SH-SY5Y (cell line): ENCODE data around the gene CCDC171.

Experiments
- GATA2 ChIP-seq: IDR thresholded peaks from 2 replicates; pipeline ENCODE4 v1.6.1; 2011; ENCODE audit warnings: mild to moderate bottlenecking, low read depth, low read length
- GATA3 ChIP-seq: IDR thresholded peaks from 2 replicates; pipeline ENCODE4 v1.6.1; 2011; ENCODE audit warnings: low read depth, mild to moderate bottlenecking, low read length, moderate library complexity

The CCDC171 gene

DNA sequence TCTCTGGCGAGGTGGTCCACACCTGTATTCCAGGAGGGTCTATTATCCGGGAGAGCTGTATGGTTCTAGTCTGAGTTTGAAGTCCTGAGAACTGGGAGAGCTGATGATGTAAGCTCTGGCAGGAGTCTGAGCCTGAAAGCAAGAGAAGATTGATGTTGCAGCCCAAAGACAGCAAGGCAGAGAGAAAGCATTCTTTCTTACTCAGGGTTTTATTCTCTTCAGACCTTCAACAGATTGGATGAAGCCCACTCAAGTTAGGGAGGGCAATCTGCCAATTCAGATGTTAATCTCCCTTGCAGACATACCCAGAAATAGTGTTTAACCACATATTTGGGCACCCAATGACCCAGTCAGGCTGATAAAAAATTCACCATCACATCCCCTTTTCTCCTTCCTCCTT is 159.1 kb downstream of the CCDC171 start:
- TF ChIP-seq GATA3 (no peak), GATA2 (no peak)

DNA sequence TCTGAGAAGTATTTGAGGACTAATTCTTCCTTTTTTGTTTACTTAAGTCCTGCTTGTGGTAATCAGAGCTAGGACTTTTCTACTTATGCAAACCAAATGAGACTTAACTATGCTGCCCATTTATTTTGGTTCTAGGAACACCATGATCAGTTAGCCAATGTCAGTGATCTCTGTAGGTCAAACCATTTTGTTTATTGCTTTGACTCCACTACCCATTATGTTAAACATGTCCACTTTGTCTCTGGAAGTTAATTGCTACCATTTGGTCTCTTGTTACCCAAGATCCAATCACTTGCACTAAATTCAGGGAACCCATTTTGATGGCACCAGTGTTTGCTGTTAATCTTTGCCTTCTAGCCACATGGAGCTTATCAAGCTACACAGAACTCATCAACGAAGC is 161.9 kb downstream of the CCDC171 start:
- TF ChIP-seq GATA2 (no peak), GATA3 (no peak)

DNA sequence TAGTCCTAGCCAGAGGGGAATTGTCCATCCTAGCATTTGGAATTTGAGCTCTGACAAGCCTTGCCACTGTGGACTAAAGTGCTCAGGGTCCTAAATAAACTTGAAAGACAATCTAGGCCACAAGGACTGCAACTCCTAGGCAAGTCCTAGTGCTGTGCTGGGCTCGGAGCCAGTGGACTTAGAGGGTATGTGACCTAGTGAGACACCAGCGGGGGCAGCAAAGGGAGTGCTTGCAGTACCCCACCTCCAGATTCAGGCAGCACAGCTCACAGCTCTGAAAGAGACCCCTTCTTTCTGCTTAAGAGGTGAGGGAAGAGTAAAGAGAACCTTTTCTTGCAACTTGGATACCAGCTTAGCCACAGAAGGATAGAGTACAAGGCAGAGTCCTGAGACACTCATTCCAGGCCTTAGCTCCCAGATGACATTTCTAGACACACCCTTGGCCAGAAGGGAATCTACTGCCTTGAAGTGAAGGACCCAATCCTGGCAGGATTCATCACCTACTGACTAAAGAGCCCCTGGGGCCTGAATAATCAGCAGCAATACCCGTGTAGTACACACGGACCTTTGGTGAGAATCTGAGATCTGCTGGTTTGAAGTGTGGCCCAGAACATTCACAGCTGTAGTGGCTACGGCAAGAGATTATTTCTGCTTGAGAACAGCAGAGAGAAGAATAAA is 164.6 kb downstream of the CCDC171 start:
- TF ChIP-seq GATA2 (no peak), GATA3 (no peak)

DNA sequence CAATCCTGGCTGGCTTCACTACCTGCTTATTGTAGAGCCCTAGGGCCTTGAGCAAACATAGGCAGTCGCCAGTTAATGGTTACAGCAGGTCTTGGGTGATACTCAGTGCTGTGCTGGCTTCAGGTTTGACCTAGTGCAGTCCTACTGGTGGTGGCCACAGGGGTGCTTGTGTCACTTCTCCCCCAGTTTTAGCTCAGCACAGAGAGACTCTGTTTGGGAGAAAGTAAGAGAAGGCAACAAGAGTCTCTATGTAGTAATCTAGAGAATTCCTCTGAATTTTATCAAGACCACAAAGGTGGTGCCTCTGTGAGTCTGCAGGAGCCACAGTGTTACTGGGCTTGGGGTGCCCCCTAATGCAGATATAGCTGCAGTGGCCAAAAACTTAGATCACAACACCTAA is 165.6 kb downstream of the CCDC171 start:
- TF ChIP-seq GATA3 (no peak), GATA2 (no peak)

DNA sequence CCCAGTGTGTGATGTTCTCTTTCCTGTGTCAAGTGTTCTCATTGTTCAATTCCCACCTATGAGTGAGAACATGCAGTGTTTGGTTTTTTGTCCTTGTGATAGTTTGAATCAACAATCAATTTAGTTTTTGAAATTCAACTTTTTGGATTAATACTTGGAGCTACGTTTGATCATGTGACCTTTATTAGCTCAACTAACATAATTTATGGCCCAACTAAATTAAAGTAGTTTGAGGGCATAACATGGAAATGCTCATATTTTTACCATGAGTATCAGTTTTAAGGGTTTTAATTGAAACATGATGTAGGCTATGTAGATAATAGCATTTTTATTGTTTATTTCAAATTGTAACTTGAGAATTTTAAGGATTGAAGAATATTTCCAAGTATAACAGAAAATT is 168.0 kb downstream of the CCDC171 start:
- TF ChIP-seq GATA3 (no peak), GATA2 (no peak)

DNA sequence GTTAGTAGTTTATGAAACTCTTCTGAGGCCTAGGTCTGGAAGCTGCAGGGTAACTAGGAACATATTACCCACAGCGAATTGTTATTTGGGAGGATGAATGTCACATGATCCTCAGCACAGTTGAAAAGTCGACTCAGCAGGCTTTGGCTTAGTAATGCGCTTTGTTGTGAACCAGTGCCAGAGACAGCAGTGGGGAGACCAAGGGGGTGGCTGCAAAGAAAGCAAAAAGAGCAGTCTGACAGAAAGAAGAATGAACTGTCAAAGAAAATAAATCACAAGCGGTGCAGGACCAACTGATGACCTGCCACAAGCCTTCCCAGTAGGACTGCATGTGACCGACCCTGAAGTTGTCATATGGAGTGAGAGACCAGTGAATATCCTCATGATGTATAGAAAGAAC is 170.0 kb downstream of the CCDC171 start:
- no peak for TF ChIP-seq GATA3
- TF ChIP-seq GATA2: no peak

GRCh38 chr9:15724016-15724415 is 171.2 kb downstream of the CCDC171 start:
- TF ChIP-seq GATA2 (no peak), GATA3 (no peak)

GRCh38 chr9:15724612-15725011 is 171.8 kb downstream of the CCDC171 start:
- TF ChIP-seq GATA2 (no peak), GATA3 (no peak)

DNA sequence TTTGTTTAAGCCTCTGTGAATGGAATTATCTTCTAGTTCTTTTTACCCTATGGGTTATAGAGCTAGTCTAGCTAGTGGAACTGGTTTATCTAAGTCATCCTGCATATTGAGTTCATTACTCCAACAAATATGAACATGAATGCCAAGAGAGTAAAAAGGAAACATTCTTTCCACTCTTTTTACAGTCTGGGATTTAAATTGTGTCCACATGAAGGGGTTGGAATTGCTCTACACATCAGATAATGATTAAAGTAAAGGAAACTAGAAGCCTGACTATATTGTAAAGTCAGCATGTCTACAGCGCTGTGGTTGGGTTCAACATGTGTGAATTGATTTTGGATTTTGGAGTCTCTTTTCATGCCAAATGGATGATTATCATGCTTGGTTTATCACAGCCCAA is 173.1 kb downstream of the CCDC171 start:
- TF ChIP-seq GATA3 (no peak), GATA2 (no peak)

DNA sequence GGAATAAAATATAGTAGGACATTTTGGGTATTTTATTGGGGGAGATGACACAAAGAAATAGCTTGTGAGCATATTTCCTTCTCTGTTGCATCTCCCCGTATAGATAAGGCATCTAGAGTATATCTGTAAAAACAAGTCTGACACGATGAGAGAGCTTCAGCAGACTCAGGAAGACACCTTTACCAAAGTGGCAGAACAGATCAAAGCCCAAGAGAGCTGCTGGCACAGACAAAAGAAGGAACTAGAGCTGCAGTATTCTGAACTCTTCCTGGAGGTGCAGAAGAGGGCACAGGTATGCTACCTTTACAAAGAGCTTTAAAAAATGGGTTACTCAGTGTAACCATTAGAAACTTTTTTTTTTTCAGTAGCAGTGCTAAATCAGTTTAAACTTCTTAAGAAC is 176.7 kb downstream of the CCDC171 start:
- no peak for TF ChIP-seq GATA3
- TF ChIP-seq GATA2: no peak

DNA sequence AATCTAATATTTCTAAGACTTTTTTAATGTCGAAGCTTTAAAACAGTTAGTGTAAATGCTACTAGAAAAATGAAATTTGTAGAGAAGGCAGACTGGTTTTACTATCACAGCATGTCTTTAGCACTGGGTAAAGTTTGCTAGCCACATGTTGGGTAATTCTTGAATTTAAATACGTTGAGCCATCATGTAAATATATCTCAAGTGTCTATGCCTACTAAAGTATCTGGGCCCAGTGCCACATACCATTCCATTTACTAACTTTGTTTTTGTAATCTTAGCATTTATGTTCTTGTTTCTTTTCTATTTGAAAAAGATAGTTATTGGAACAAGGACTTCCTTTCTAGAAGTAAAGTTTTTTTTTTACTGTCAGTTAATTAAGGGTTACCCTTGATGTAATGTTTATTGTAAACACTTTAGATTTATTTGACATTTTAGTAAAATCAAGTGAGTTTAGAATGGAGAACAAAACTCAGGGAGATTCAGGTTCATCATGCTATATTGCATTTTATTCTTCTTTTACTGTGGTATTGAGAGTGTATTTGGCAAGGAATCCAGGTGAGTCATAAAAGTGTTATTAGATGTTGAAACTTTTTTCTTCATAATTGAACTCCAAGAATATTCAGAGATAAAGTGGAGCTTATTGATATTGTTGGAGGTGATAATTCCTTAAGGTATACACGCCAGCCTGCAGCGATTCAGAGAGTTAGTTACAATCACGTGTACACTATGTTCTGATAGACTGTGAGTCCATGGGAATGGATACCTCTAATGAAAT is 182.4 kb downstream of the CCDC171 start:
- TF ChIP-seq GATA3 (no peak), GATA2 (no peak)

DNA sequence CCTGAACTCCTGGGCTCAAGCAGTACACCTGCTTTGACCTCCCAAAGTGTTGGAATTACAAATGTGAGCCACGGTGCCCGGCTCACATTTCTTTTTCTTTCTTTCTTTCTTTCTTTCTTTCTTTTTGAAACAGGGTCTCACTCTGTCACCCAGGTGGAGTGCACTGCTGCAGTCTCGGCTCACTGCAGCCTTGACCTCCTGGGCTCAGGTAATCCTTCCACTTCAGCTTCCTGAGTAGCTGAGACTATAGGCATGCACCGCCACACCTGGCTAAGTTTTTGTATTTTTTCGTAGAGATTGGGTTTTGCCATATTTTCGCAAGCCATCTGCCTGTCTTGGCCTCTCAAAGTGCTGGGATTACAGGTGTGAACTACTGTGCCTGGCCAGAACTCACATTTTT is 183.7 kb downstream of the CCDC171 start:
- TF ChIP-seq GATA3 (no peak), GATA2 (no peak)

GRCh38 chr9:15738011-15738410 is 185.2 kb downstream of the CCDC171 start:
- TF ChIP-seq GATA2 (no peak), GATA3 (no peak)

- TF ChIP-seq GATA2 (no peak), GATA3 (no peak)
Measured at GRCh38 chr9:15741015-15741414, 188.2 kb downstream of the CCDC171 start.

- no peak for TF ChIP-seq GATA2
- TF ChIP-seq GATA3: no peak
Measured at GRCh38 chr9:15743512-15743911, 190.7 kb downstream of the CCDC171 start.
